HEK293 (cell line): ENCODE data around the gene NKD1.

Source experiments
- CTCF ChIA-PET: fragments of 350-600 bp; formaldehyde crosslinking; extraction: SDS; loops from one replicate; lab custom pipeline; 2021; ENCODE audit warnings: antibody characterized with exemption; lab: Yijun Ruan, JAX
- POLR2A ChIA-PET: fragments of 300-600 bp; formaldehyde crosslinking; extraction: SDS; loops from one replicate; lab custom pipeline; 2020; ENCODE audit warnings: antibody characterized with exemption, inconsistent platforms; lab: Yijun Ruan, JAX
- H3K27ac ChIP-seq: fragments of 200-500 bp; sonication (Bioruptor generic); 2 replicates; pipeline ENCODE4 v1.5.1; 2014; ENCODE audit warnings: low read depth, low read length, control low read depth, inconsistent platforms; ENCODE audit errors: extremely low read depth
- H3K36me3 ChIP-seq, 2 experiments: fragments of 200-500 bp in 1 of 2; sonication (Bioruptor generic) in 1 of 2; 1 replicate in 1 of 2; 2 replicates in 1 of 2; pipeline ENCODE4 v1.5.1; 2014 to 2017; ENCODE audit warnings: inconsistent platforms in 2 of 2, low read length in 2 of 2; ENCODE audit not compliant: control insufficient read depth in 2 of 2, insufficient read depth in 1 of 2
- H3K4me1 ChIP-seq: fragments of 200-500 bp; sonication (Bioruptor generic); 2 replicates; pipeline ENCODE4 v1.5.1; 2014; ENCODE audit warnings: mild to moderate bottlenecking, low read length, inconsistent platforms; ENCODE audit not compliant: control insufficient read depth, insufficient read depth
- H3K4me3 ChIP-seq: 2 replicates; pipeline ENCODE4 v1.5.1; 2011; ENCODE audit warnings: low read depth, mild to moderate bottlenecking, control low read depth, low read length, moderate library complexity
- H3K9me3 ChIP-seq: fragments of 200-500 bp; sonication (Bioruptor generic); 2 replicates; pipeline ENCODE4 v1.5.1; 2014; ENCODE audit warnings: low read depth, low read length, inconsistent platforms; ENCODE audit not compliant: control insufficient read depth, insufficient read depth
- HOXC10 ChIP-seq: sonication (generic); formaldehyde crosslinking; IDR thresholded peaks from 2 replicates; pipeline ENCODE4 v1.8.1; 2023; ENCODE audit warnings: mild to moderate bottlenecking, missing genetic modification reagents
- KLF9 ChIP-seq: fragments of 450-650 bp; formaldehyde crosslinking; IDR thresholded peaks from 2 replicates; pipeline ENCODE4 v1.5.1; 2016; ENCODE audit warnings: missing biosample characterization, missing genetic modification characterization, low read depth
- ZNF140 ChIP-seq: fragments of 450-650 bp; formaldehyde crosslinking; IDR thresholded peaks from 2 replicates; pipeline ENCODE4 v1.5.1; 2016; ENCODE audit warnings: missing biosample characterization, missing genetic modification characterization
- ZNF157 ChIP-seq: fragments of 450-650 bp; formaldehyde crosslinking; IDR thresholded peaks from 2 replicates; pipeline ENCODE4 v1.5.1; 2016; ENCODE audit warnings: missing biosample characterization, missing genetic modification characterization
- ZNF292 ChIP-seq: fragments of 450-650 bp; formaldehyde crosslinking; IDR thresholded peaks from 2 replicates; pipeline ENCODE4 v1.5.1; 2016; ENCODE audit warnings: low read depth, missing biosample characterization, missing genetic modification characterization, borderline replicate concordance
- ZNF585B ChIP-seq: fragments of 450-650 bp; formaldehyde crosslinking; IDR thresholded peaks from 2 replicates; pipeline ENCODE4 v1.5.1; 2016; ENCODE audit warnings: missing biosample characterization, missing genetic modification characterization
- ZNF701 ChIP-seq: fragments of 450-650 bp; formaldehyde crosslinking; IDR thresholded peaks from 2 replicates; pipeline ENCODE4 v1.5.1; 2016; ENCODE audit warnings: missing biosample characterization, missing genetic modification characterization
- ZNF791 ChIP-seq: fragments of 450-650 bp; formaldehyde crosslinking; IDR thresholded peaks from 2 replicates; pipeline ENCODE4 v1.5.1; 2016; ENCODE audit warnings: missing biosample characterization, missing genetic modification characterization
- TF ChIP-seq, protein P1 (sequence below): fragments of 450-650 bp; formaldehyde crosslinking; IDR thresholded peaks from 2 replicates; pipeline ENCODE4 v1.5.1; 2016; ENCODE audit warnings: missing biosample characterization, missing genetic modification characterization, borderline replicate concordance
- TF ChIP-seq, protein P2 (sequence below): fragments of 450-650 bp; formaldehyde crosslinking; IDR thresholded peaks from 2 replicates; pipeline ENCODE4 v1.5.1; 2017; ENCODE audit warnings: missing biosample characterization, mild to moderate bottlenecking, missing genetic modification characterization, moderate library complexity
- TF ChIP-seq, protein P3 (sequence below): fragments of 450-650 bp; formaldehyde crosslinking; IDR thresholded peaks from 2 replicates; pipeline ENCODE4 v1.5.1; 2016; ENCODE audit warnings: missing biosample characterization, missing genetic modification characterization
- TF ChIP-seq, protein P4 (sequence below): fragments of 450-650 bp; formaldehyde crosslinking; optimal IDR thresholded peaks from 2 replicates; pipeline ENCODE3; 2016; ENCODE audit warnings: missing biosample characterization, mild to moderate bottlenecking, missing genetic modification characterization

NKD1 gene

DNA sequence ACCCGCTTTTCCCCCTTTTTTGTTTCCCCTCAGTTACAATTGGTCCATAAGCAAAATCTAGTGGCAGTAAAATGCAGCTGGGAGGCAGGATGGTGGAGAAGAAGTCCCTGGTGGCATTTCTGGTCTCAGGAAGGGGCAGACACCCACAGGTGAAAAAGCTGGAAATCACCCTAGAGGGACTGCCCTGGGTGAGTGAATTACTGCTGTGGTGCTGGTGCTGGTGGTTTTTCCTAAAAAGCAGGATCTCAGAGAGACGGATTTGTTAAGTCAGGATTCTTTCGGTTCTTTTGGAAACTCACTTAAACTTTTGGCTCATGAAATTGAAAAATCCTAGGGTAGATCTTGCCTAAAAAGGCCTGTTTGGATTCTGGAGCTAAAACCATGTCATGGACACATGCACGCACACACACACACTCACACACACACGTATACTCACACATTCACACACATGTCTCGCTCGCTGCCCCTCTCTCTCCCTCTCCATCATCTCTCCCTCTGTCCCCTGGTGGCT is 65.8 kb downstream of the NKD1 start:
- TF ChIP-seq, protein P1, sequence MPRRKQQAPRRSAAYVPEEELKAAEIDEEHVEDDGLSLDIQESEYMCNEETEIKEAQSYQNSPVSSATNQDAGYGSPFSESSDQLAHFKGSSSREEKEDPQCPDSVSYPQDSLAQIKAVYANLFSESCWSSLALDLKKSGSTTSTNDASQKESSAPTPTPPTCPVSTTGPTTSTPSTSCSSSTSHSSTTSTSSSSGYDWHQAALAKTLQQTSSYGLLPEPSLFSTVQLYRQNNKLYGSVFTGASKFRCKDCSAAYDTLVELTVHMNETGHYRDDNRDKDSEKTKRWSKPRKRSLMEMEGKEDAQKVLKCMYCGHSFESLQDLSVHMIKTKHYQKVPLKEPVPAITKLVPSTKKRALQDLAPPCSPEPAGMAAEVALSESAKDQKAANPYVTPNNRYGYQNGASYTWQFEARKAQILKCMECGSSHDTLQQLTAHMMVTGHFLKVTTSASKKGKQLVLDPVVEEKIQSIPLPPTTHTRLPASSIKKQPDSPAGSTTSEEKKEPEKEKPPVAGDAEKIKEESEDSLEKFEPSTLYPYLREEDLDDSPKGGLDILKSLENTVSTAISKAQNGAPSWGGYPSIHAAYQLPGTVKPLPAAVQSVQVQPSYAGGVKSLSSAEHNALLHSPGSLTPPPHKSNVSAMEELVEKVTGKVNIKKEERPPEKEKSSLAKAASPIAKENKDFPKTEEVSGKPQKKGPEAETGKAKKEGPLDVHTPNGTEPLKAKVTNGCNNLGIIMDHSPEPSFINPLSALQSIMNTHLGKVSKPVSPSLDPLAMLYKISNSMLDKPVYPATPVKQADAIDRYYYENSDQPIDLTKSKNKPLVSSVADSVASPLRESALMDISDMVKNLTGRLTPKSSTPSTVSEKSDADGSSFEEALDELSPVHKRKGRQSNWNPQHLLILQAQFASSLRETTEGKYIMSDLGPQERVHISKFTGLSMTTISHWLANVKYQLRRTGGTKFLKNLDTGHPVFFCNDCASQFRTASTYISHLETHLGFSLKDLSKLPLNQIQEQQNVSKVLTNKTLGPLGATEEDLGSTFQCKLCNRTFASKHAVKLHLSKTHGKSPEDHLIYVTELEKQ (tag by site-specific recombination) = no peak
- TF ChIP-seq, protein P2, sequence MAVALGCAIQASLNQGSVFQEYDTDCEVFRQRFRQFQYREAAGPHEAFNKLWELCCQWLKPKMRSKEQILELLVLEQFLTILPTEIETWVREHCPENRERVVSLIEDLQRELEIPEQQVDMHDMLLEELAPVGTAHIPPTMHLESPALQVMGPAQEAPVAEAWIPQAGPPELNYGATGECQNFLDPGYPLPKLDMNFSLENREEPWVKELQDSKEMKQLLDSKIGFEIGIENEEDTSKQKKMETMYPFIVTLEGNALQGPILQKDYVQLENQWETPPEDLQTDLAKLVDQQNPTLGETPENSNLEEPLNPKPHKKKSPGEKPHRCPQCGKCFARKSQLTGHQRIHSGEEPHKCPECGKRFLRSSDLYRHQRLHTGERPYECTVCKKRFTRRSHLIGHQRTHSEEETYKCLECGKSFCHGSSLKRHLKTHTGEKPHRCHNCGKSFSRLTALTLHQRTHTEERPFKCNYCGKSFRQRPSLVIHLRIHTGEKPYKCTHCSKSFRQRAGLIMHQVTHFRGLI (tag by site-specific recombination) = no peak
- TF ChIP-seq, protein P3, sequence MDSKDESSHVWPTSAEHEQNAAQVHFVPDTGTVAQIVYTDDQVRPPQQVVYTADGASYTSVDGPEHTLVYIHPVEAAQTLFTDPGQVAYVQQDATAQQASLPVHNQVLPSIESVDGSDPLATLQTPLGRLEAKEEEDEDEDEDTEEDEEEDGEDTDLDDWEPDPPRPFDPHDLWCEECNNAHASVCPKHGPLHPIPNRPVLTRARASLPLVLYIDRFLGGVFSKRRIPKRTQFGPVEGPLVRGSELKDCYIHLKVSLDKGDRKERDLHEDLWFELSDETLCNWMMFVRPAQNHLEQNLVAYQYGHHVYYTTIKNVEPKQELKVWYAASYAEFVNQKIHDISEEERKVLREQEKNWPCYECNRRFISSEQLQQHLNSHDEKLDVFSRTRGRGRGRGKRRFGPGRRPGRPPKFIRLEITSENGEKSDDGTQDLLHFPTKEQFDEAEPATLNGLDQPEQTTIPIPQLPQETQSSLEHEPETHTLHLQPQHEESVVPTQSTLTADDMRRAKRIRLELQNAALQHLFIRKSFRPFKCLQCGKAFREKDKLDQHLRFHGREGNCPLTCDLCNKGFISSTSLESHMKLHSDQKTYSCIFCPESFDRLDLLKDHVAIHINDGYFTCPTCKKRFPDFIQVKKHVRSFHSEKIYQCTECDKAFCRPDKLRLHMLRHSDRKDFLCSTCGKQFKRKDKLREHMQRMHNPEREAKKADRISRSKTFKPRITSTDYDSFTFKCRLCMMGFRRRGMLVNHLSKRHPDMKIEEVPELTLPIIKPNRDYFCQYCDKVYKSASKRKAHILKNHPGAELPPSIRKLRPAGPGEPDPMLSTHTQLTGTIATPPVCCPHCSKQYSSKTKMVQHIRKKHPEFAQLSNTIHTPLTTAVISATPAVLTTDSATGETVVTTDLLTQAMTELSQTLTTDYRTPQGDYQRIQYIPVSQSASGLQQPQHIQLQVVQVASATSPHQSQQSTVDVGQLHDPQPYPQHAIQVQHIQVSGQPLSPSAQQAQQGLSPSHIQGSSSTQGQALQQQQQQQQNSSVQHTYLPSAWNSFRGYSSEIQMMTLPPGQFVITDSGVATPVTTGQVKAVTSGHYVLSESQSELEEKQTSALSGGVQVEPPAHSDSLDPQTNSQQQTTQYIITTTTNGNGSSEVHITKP (tag by site-specific recombination) = no peak
- TF ChIP-seq ZNF292 (tag by site-specific recombination) (no peak), ZNF585B (no peak), KLF9 (tag by site-specific recombination) (no peak), HOXC10 (no peak), ZNF701 (tag by site-specific recombination) (no peak), ZNF791 (no peak)
- Histone ChIP-seq H3K4me3 (no peak overlapping the region), H3K4me1 (no peaks in the 10 kb centered on the region), H3K36me3 (no peaks in the 10 kb centered on the region), H3K27ac (no peak overlapping the region), H3K9me3 (no peaks in the 10 kb centered on the region)
- POLR2A ChIA-PET = interaction anchor here (0.7 kb wide), 1 partner anchor 21 kb away, joined by 3 read pairs; no protein-coding TSS in a partner anchor
- CTCF ChIA-PET = interaction anchor here (0.6 kb wide), 1 partner anchor 231 kb away, joined by 3 read pairs; no protein-coding TSS in a partner anchor

DNA sequence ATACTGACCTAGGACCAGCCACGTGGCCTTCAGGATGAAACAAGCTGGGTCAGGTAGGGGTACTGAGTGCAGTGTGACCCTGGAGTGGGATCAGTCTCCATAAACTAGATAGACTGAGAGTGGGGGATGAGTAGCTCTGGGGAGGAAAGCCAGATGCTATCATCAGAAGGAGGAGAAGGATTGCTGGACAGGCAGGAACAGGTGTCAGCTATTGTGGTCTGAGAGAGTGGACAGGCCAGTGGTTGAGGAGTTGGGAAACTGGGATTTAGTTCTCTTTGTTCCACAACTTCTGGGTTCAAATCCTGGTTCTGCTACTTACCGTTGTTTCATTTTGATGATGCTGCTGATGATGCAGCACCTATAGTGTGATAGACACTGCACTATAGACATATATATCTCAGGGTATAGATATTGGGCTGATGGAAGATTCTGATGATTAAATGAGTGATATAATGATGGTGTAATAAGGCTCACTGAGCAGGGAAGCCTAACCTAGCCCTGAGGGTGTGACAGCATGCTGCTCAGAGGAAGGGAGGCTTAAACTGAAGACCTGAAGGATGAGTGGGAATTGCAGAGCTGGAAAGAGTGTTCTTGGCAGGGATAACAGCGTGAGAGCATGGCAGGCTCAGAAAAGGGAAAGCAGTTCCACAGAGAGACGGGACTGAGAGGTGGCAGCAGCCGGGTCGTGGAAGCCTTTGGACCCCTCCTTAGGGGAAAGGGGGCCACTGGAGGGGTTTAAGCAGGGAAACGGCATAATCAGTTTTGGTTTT is 66.9 kb downstream of the NKD1 start:
- Histone ChIP-seq H3K9me3 (no peaks in the 10 kb centered on the region), H3K27ac (no peak overlapping the region), H3K36me3 (no peaks in the 10 kb centered on the region), H3K4me3 (no peak overlapping the region), H3K4me1 (no peaks in the 10 kb centered on the region)
- ChIA-PET POLR2A (no interaction called here), CTCF (interaction anchor here (0.6 kb wide), 2 partner anchors 20 to 38 kb away, joined by 3 read pairs; no protein-coding TSS in a partner anchor)
- TF ChIP-seq ZNF157 = peak; percentile 99
- TF ChIP-seq ZNF140 = peak; percentile 21; the same call in 1 of the 2 replicates
- TF ChIP-seq, protein P4, sequence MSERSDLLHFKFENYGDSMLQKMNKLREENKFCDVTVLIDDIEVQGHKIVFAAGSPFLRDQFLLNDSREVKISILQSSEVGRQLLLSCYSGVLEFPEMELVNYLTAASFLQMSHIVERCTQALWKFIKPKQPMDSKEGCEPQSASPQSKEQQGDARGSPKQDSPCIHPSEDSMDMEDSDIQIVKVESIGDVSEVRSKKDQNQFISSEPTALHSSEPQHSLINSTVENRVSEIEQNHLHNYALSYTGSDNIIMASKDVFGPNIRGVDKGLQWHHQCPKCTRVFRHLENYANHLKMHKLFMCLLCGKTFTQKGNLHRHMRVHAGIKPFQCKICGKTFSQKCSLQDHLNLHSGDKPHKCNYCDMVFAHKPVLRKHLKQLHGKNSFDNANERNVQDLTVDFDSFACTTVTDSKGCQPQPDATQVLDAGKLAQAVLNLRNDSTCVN (tag by site-specific recombination) = no peak
- TF ChIP-seq, all 188 proteins: peak for 2
